Brain microvascular endothelial cell (primary cell): Measurements from ENCODE around the gene SEMA5A.
"Not testable (repeated sequence)": the region's sequence is repeated elsewhere in the genome, so short reads cannot be mapped to it uniquely, and the experiment has no call there.

Source experiments
- DNase-seq: peaks from one replicate; pipeline ENCODE4 v3.0.0-alpha.2; 2020
- H3K27ac ChIP-seq: fragments of 250-450 bp; sonication (Bioruptor Pico); 2 replicates; pipeline ENCODE4 v1.5.1; 2020; ENCODE audit warnings: mild to moderate bottlenecking, moderate library complexity
- H3K27me3 ChIP-seq: fragments of 250-450 bp; sonication (Bioruptor Pico); replicated peaks from 2 replicates; pipeline ENCODE4 v1.5.1; 2020; ENCODE audit warnings: mild to moderate bottlenecking
- H3K36me3 ChIP-seq: fragments of 250-450 bp; sonication (Bioruptor Pico); replicated peaks from 2 replicates; pipeline ENCODE4 v1.5.1; 2020; ENCODE audit warnings: mild to moderate bottlenecking
- H3K4me3 ChIP-seq: 2 replicates; pipeline ENCODE4 v1.5.1; 2011; ENCODE audit warnings: low read depth, mild to moderate bottlenecking, control low read depth, low read length, moderate library complexity
- CTCF ChIP-seq: IDR thresholded peaks from 2 replicates; pipeline ENCODE4 v1.5.1; 2011; ENCODE audit warnings: low read depth, mild to moderate bottlenecking, moderate library complexity, low read length, control low read depth, inconsistent platforms; ENCODE audit errors: missing control alignments
- in situ Hi-C: cut with HindIII; loops from 2 replicates; pipeline ENCODE4 v1.10.0; 2017; ENCODE audit warnings: low sequenced_read_pairs, low pct_ligation_motif_present

Gene SEMA5A

GRCh38 chr5:9405196-9405754 lies 140.6 kb downstream of the SEMA5A start:
- H3K4me3 ChIP-seq: no peak overlapping the region
- no peak overlapping the region for H3K27ac ChIP-seq
- no peaks in the 10 kb centered on the region for H3K27me3 ChIP-seq
- no peaks in the 10 kb centered on the region for H3K36me3 ChIP-seq
- in situ Hi-C loops: no loop called here
- no peak for TF ChIP-seq CTCF
- no peak for DNase-seq

GRCh38 chr5:9401786-9402472 lies 143.9 kb downstream of the SEMA5A start:
- Histone ChIP-seq H3K27me3 (no peaks in the 10 kb centered on the region), H3K27ac (no peak overlapping the region), H3K4me3 (no peak overlapping the region), H3K36me3 (no peaks in the 10 kb centered on the region)
- in situ Hi-C loops: no loop called here
- no peak for DNase-seq
- no peak for TF ChIP-seq CTCF

DNA sequence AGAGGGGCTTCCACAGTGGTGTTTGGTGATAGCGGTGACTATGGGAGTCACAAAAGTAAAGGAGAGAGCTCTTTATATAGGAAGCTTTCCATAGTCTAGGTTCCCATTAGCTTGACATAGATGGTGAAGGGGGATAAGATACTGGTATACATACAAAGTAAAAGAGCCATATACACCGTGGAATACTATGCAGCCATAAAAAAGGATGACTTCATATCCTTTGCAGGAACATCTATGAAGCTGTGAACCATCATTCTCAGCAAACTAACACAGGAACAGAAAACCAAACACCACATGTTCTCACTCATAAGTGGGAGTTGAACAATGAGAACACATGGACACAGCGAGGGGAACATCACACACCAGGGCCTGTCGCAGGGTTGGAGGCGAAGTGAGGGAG lies 146.1 kb downstream of the SEMA5A start:
- in situ Hi-C loops, H3K4me3 ChIP-seq, DNase-seq, H3K36me3 ChIP-seq, H3K27me3 ChIP-seq, H3K27ac ChIP-seq: not testable (repeated sequence)

GRCh38 chr5:9399094-9399493 lies 146.8 kb downstream of the SEMA5A start:
- Histone ChIP-seq H3K27me3 (no peaks in the 10 kb centered on the region), H3K27ac (no peak overlapping the region), H3K4me3 (no peak overlapping the region), H3K36me3 (no peaks in the 10 kb centered on the region)
- DNase-seq: no peak
- no peak for TF ChIP-seq CTCF
- in situ Hi-C loops: no loop called here

- Histone ChIP-seq H3K4me3 (no peak overlapping the region), H3K36me3 (no peaks in the 10 kb centered on the region), H3K27me3 (no peaks in the 10 kb centered on the region), H3K27ac (no peak overlapping the region)
- in situ Hi-C loops: no loop called here
- TF ChIP-seq CTCF: no peak
- no peak for DNase-seq
Measured at GRCh38 chr5:9398227-9398626, 147.6 kb downstream of the SEMA5A start.

DNA sequence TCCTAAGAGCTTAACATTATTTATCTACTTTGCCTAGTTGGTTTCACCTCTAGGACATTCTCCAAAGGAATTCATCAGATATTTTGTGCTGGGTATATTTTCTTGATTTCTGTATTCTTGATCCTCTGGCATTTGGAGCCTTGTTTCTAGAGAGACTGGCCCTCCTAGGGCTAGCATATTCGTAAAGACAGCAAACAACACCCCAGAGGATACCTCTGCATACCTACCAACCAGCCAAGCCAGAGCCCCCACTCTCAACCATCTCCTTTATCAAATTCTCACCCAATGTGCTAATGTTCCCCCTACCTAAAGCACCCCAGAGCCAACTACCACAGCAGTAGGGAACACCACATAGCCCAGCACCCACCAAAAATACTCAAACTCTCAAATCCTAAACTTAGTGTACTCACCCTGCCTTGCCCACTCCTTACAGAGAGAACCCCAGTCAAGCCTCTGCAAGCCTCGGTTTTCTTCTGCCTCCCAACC lies 149.5 kb downstream of the SEMA5A start:
- no peak for TF ChIP-seq CTCF

More for the DNA sequence above, 149.5 kb downstream of the SEMA5A start:
- H3K4me3 ChIP-seq: no peak overlapping the region
- no peak overlapping the region for H3K27ac ChIP-seq
- no peak for DNase-seq
- in situ Hi-C loops: no loop called here
- no peaks in the 10 kb centered on the region for H3K36me3 ChIP-seq
- no peaks in the 10 kb centered on the region for H3K27me3 ChIP-seq
